Kidney epithelial cell (primary cell): Measurements from ENCODE around the gene PACS1. TPM values are rescaled to one million over a fixed set of nuclear protein-coding genes. Genes with fewer than 3 reads are reported as not detected.

Experiments
- DNase-seq: peaks from one replicate; pipeline ENCODE4 v3.0.0-alpha.2; 2010; ENCODE audit warnings: low read depth
- H3K27me3 ChIP-seq: 2 replicates; pipeline ENCODE4 v1.6.0; 2011; ENCODE audit warnings: low read length; ENCODE audit not compliant: control insufficient read depth, insufficient read depth
- H3K36me3 ChIP-seq: 2 replicates; pipeline ENCODE4 v1.5.1; 2011; ENCODE audit warnings: low read length; ENCODE audit not compliant: control insufficient read depth, insufficient read depth
- H3K4me3 ChIP-seq: 2 replicates; pipeline ENCODE4 v1.5.1; 2011; ENCODE audit warnings: low read depth, mild to moderate bottlenecking, control low read depth, low read length
- CTCF ChIP-seq: IDR thresholded peaks from 2 replicates; pipeline ENCODE4 v1.5.1; 2011; ENCODE audit warnings: mild to moderate bottlenecking, moderate library complexity, low read length, control low read depth, inconsistent platforms; ENCODE audit not compliant: insufficient read depth, poor library complexity, severe bottlenecking
- total RNA-seq: library from RNA; depleted of rRNA; stranded (reverse); fragments of >200 nt; gene quantifications from 2 replicates; pipeline ENCODE4 v1.2.3, GENCODE V29; 2015

Gene PACS1
- total RNA-seq, 1 donor from 2014 or later, result 29.4 TPM

DNA sequence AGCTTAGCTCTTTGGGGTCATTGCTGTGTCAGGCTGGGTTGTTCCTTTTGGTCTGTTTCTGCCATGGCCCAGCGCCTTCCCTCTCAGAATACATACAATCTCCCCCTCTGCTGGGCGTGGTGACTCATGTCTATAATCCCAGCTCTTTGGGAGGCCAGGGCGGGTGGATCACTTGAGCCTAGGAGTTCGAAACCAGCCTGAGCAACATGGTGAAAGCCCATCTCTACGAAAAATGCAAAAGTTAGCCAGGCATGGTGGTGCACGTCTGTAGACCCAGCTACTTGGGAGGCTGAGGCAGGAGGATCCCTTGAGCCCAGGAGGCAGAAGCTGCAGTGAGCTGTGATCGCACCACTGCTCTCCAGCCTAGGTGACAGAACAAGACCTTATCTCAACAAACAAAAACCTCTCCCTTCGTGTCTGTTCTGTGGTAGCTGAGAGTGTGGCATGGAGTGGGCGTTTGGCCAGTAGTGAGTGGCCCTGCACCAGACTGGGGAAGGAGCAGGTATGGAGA, 151.7 kb downstream of the PACS1 start:
- H3K4me3 ChIP-seq, result no peak overlapping the region
- no peaks in the 10 kb centered on the region for H3K27me3 ChIP-seq
- no peak for TF ChIP-seq CTCF
- H3K36me3 ChIP-seq, result peaks cover 5% of the 10 kb centered on the region
- no peak for DNase-seq

DNA sequence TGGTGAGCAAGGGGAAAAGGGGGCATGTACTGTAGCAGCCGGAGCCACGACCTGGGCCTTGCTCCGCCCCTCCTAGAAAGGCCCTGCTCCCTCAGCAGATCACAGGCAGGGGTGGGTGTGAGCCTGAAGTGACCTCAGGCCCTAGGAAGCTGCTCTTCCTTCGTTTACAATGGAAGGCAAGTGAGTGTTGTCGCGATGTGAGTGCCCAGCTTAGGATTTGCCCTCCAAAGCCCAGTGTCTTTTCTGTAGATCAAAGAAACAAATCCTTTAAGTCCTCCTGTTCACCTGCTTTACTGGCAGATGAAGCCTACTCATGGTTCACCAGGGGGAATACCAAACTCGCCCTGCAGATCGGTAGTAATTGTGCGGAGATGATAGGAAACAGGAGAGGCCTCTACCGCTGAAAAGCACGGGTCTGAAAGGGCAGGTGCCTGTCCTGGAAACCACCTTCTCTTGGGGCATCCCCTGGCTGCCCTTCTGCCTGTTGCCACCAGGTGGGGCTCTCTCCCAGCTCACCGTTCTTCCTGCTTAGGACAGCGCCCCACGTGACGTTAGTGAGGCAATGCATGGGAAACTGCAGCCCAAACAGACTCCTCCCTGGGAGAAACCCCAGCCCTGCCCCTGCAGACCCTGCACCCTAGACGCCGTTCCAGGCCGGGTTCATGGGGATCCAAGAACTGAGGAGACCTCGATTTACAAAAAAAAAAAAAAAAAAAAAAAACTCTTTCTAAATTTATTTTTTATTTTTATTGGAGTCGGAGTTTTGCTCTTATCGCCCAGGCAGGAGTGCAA, 152.5 kb downstream of the PACS1 start:
- Histone ChIP-seq H3K36me3 (peaks cover 5% of the 10 kb centered on the region), H3K27me3 (no peaks in the 10 kb centered on the region), H3K4me3 (no peak overlapping the region)
- TF ChIP-seq CTCF, result peak; percentile 100
- peak; percentile 75 for DNase-seq

DNA sequence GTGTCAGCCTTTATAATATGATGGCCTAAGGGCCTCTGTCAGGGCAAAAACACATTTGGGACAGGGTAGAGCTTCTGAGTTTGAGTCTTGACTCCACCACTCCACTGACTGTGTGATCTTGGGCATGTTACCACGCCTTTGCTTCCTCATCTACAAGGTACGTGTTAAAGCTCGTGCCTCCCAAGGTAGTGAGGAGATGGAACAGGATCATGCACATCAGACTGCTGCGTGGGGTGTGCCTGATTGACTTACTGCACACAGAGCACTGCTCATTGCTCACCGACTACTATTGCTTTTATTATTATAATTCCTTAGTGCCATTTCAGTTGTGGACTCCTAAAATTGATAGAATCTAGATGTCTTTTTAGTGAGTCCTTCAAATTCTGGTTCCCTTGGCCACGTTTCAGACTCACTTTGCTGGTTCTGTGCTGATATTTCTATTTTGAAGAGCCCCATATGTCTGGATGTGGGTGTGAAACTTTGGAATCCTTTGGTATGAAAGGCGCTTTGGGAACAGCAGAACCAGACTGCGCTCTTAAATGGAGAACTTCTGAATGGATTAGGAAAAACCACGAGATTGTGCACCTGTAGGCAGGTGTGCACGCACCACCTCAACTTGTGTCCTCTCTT, 154.3 kb downstream of the PACS1 start:
- DNase-seq, result no peak
- no peak for TF ChIP-seq CTCF
- H3K36me3 ChIP-seq, result peaks cover 2% of the 10 kb centered on the region

GRCh38 chr11:66225066-66225465, 155.0 kb downstream of the PACS1 start:
- no peak for DNase-seq
- TF ChIP-seq CTCF, result no peak
- no peaks in the 10 kb centered on the region for H3K27me3 ChIP-seq
- H3K4me3 ChIP-seq, result no peak overlapping the region
- peaks cover 2% of the 10 kb centered on the region for H3K36me3 ChIP-seq

More for the DNA sequence above, 154.3 kb downstream of the PACS1 start:
- Histone ChIP-seq H3K27me3 (no peaks in the 10 kb centered on the region), H3K4me3 (no peak overlapping the region)

DNA sequence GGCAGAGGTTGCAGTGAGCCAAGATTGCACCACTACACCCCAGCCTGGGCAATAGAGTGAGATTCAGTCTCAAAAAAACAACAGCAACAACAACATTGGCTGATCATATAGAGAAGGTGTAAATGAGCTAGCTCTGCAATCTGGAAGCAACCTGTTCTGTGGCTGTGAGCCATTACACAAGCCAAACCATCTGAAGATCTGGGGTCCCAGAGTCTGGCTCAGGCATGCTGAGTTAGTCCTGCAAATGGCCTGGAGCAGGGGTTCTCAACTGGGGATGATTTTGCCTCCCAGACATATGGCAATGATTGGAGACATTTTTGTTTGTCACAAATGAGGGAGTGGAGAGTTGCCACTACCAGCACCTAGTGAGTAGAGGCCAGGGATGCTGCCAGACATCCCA, 156.0 kb downstream of the PACS1 start:
- Histone ChIP-seq H3K36me3 (peaks cover 2% of the 10 kb centered on the region), H3K27me3 (no peaks in the 10 kb centered on the region), H3K4me3 (no peak overlapping the region)
- no peak for TF ChIP-seq CTCF
- no peak for DNase-seq
